K562 (cell line): ENCODE results near the gene ILF2. TPM values are rescaled to one million over a fixed set of nuclear protein-coding genes. Genes with fewer than 3 reads are reported as not detected.

Experiments
- ATAC-seq: fragments of 200-7000 bp; cut with Tn5 transposase; 3 replicates; pipeline ENCODE4 v1.9.1; 2020; ENCODE audit warnings: moderate library complexity
- BruUV-seq: library from RNA; stranded (reverse); fragments of 400-500 nt; replicated peaks from 2 replicates; lab custom pipeline; 2021; lab: Mats Ljungman, UMichigan
- CTCF ChIA-PET: fragments of 300-600 bp; formaldehyde crosslinking; extraction: SDS; loops from one replicate; lab custom pipeline; 2021; ENCODE audit warnings: low intra/inter-chr PET ratio; lab: Yijun Ruan, JAX
- POLR2A ChIA-PET: fragments of 300-600, 350-650 bp; sonication (Branson Sonifier 250); formaldehyde crosslinking; extraction: SDS; loops from one replicate; lab custom pipeline; 2021; ENCODE audit warnings: antibody characterized with exemption, inconsistent platforms; lab: Yijun Ruan, JAX
- DNase-seq, 4 experiments: peaks; one replicate each; pipeline versions ENCODE4 v3.0.0 to v3.0.0-alpha.2; 2011 to 2018; ENCODE audit warnings: low spot score in 3 of 4, mixed read lengths in 3 of 4; ENCODE audit errors: extremely low read depth in 1 of 4
- FAIRE-seq: peaks from 2 replicates; lab custom pipeline; 2011; peaks lifted over from hg19 to GRCh38; lab: Jason Lieb, UNC
- H2AFZ ChIP-seq: 2 replicates; pipeline ENCODE4 v1.6.0; 2011; ENCODE audit warnings: low read depth, low read length, control low read depth, inconsistent platforms
- H3K27ac ChIP-seq: fragments of 200-600 bp; 3 replicates; pipeline ENCODE4 v1.8.0; 2011; ENCODE audit warnings: low read depth, mild to moderate bottlenecking, control low read depth, inconsistent platforms, low read length, moderate library complexity, mixed read lengths; ENCODE audit errors: extremely low read depth
- H3K27me3 ChIP-seq, 2 experiments: fragments of 300-600 bp in 1 of 2; 2 replicates in 1 of 2; 3 replicates in 1 of 2; pipeline versions ENCODE4 v1.6.0 to v1.8.0; 2011; ENCODE audit warnings: inconsistent platforms in 2 of 2, low read length in 2 of 2, mild to moderate bottlenecking in 1 of 2, mixed read lengths in 1 of 2, moderate library complexity in 1 of 2; ENCODE audit not compliant: control insufficient read depth in 2 of 2, insufficient read depth in 2 of 2
- H3K36me3 ChIP-seq: fragments of 300-600 bp; 3 replicates; pipeline ENCODE4 v1.8.0; 2011; ENCODE audit warnings: mild to moderate bottlenecking, low read length, inconsistent platforms; ENCODE audit not compliant: control insufficient read depth, insufficient read depth
- H3K4me1 ChIP-seq, 2 experiments: fragments of 200-600 bp in 1 of 2; replicated peaks in 1 of 2; 2 replicates in 1 of 2; 3 replicates in 1 of 2; pipeline versions ENCODE4 v1.5.1 to v1.8.0; 2011; ENCODE audit warnings: inconsistent platforms in 2 of 2, low read length in 2 of 2, mild to moderate bottlenecking in 1 of 2, mixed read lengths in 1 of 2, moderate library complexity in 1 of 2; ENCODE audit not compliant: control insufficient read depth in 2 of 2, insufficient read depth in 2 of 2
- H3K4me2 ChIP-seq: 2 replicates; pipeline ENCODE4 v1.6.1; 2011; ENCODE audit warnings: low read length, control low read depth, inconsistent platforms, mixed read lengths; ENCODE audit not compliant: insufficient read depth
- H3K4me3 ChIP-seq: fragments of 200-600 bp; sonication (generic), shearing (Covaris generic); 2 replicates; pipeline ENCODE4 v1.5.1; 2016; ENCODE audit warnings: control low read depth, inconsistent platforms
- H3K79me2 ChIP-seq: fragments of 200-600 bp; 3 replicates; pipeline ENCODE4 v1.8.0; 2011; ENCODE audit warnings: low read length, inconsistent platforms; ENCODE audit not compliant: control insufficient read depth, insufficient read depth
- H3K9ac ChIP-seq, 2 experiments: 2 replicates each; pipeline versions ENCODE4 v1.6.0 to v1.6.1; 2011; ENCODE audit warnings: low read depth in 2 of 2, low read length in 2 of 2, control low read depth in 1 of 2, inconsistent platforms in 1 of 2, mild to moderate bottlenecking in 1 of 2, mixed read lengths in 1 of 2; ENCODE audit not compliant: insufficient read depth in 1 of 2
- H3K9me1 ChIP-seq: one replicate; pipeline ENCODE4 v1.6.0; 2011; ENCODE audit warnings: inconsistent platforms, mild to moderate bottlenecking, low read length, moderate library complexity; ENCODE audit not compliant: control insufficient read depth, insufficient read depth
- H3K9me3 ChIP-seq: replicated peaks from 2 replicates; pipeline ENCODE4 v1.5.1; 2011; ENCODE audit warnings: low read depth, low read length, inconsistent platforms; ENCODE audit not compliant: control insufficient read depth, insufficient read depth
- H4K20me1 ChIP-seq: replicated peaks from 2 replicates; pipeline ENCODE4 v1.6.1; 2011; ENCODE audit warnings: low read length, inconsistent platforms, mixed read lengths; ENCODE audit not compliant: control insufficient read depth, insufficient read depth
- BRD9 ChIP-seq: fragments of 450-650 bp; IDR thresholded peaks from 2 replicates; pipeline ENCODE4 v1.6.1; 2018; ENCODE audit warnings: low read depth; ENCODE audit not compliant: partially characterized antibody
- GTF2F1 ChIP-seq: IDR thresholded peaks from 2 replicates; pipeline ENCODE4 v1.6.1; 2011; ENCODE audit warnings: low read depth, low read length, improper control_type of control experiment
- NCOA4 ChIP-seq: fragments of 450-650 bp; IDR thresholded peaks from 2 replicates; pipeline ENCODE4 v1.6.1; 2018; ENCODE audit warnings: mild to moderate bottlenecking; ENCODE audit not compliant: partially characterized antibody
- NFYB ChIP-seq: IDR thresholded peaks from 2 replicates; pipeline ENCODE4 v1.6.1; 2011; ENCODE audit warnings: mild to moderate bottlenecking, moderate library complexity; ENCODE audit not compliant: insufficient read length; ENCODE audit errors: extremely low read depth
- NR2C2 ChIP-seq, 2 experiments: fragments of 200-800 bp in 1 of 2; sonication (Bioruptor generic) in 1 of 2; sonication (generic) in 1 of 2; formaldehyde crosslinking in 1 of 2; IDR thresholded peaks; 2 replicates each; pipeline versions ENCODE4 v1.6.1 to v1.8.0; 2016 to 2022; ENCODE audit warnings: mild to moderate bottlenecking in 1 of 2, missing compliant biosample characterization in 1 of 2, missing genetic modification characterization in 1 of 2, missing genetic modification reagents in 1 of 2
- NR3C1 ChIP-seq: sonication (generic); formaldehyde crosslinking; IDR thresholded peaks from 2 replicates; pipeline ENCODE4 v1.8.1; 2022; ENCODE audit warnings: missing genetic modification reagents
- SPI1 ChIP-seq: IDR thresholded peaks from 2 replicates; pipeline ENCODE4 v1.6.1; 2011; ENCODE audit warnings: low read depth, low read length, control low read depth, borderline replicate concordance
- ZNF124 ChIP-seq: sonication (generic); formaldehyde crosslinking; IDR thresholded peaks from 2 replicates; pipeline ENCODE4 v1.8.1; 2022; ENCODE audit warnings: missing genetic modification reagents
- ZNF589 ChIP-seq: fragments of 200-800 bp; sonication (Bioruptor generic); IDR thresholded peaks from 2 replicates; pipeline ENCODE4 v1.6.1; 2016; ENCODE audit warnings: low read depth, missing genetic modification characterization, missing compliant biosample characterization
- ZNF668 ChIP-seq: fragments of 250-450 bp; sonication (Bioruptor Pico); IDR thresholded peaks from 2 replicates; pipeline ENCODE4 v1.8.0; 2022; ENCODE audit warnings: mild to moderate bottlenecking, inconsistent platforms
- WGBS: fragments of 100-300 bp; shearing (Covaris generic); methylation state at CpG from one replicate; pipeline ENCODE4 v1.1.6; 2016; ENCODE audit warnings: low coverage, mixed read lengths; ENCODE audit not compliant: insufficient coverage; ENCODE audit errors: missing lambda C conversion rate; 5-methylcytosine and 5-hydroxymethylcytosine counted together
- in situ Hi-C: fragments of 300-500 bp; cut with MboI; formaldehyde crosslinking; loops from 4 replicates; pipeline ENCODE4 v1.15.0; 2018; ENCODE audit warnings: inconsistent platforms, mixed read lengths
- intact Hi-C: fragments of 100-400 bp; cut with micrococcal nuclease; formaldehyde crosslinking; loops from 2 replicates; pipeline ENCODE4 v1.14.2; 2022
- polyA plus RNA-seq, 8 experiments: library from polyadenylated mRNA; depleted of rRNA in 4 of 8; stranded (reverse) in 5 of 8; unstranded in 3 of 8; fragments of >200 nt; fragmentation: Nextera tagmentation in 2 of 8; fragmentation: Illumina TruSeq in 1 of 8; extraction: Ambion mirVana in 2 of 8; extraction: Trizol in 1 of 8; gene quantifications; 2 replicates each; pipeline versions ENCODE4 v1.2.1 to v1.2.3, GENCODE V29; 2011 to 2014; ENCODE audit warnings: inconsistent platforms in 1 of 8, missing spikeins in 1 of 8
- total RNA-seq, 7 experiments: library from RNA; depleted of rRNA in 6 of 7; stranded (reverse); fragments of >200 nt in 6 of 7; fragmentation: Illumina TruSeq in 2 of 7; extraction: Trizol in 2 of 7; gene quantifications; 2 replicates each; pipeline versions ENCODE4 v1.2.1 to v1.2.3, GENCODE V29; 2011 to 2021; ENCODE audit warnings: low replicate concordance in 1 of 7
- TF ChIP-seq, protein P1 (sequence below): fragments of 450-650 bp; IDR thresholded peaks from 2 replicates; pipeline ENCODE4 v1.6.1; 2016; ENCODE audit warnings: mild to moderate bottlenecking
- TF ChIP-seq, protein P2 (sequence below), 2 experiments: IDR thresholded peaks; 2 replicates each; pipeline ENCODE4 v1.6.1; 2012; ENCODE audit warnings: improper control_type of control experiment in 2 of 2, low read depth in 2 of 2, low read length in 2 of 2, borderline replicate concordance in 1 of 2
- TF ChIP-seq, protein P3 (sequence below): sonication (generic); formaldehyde crosslinking; IDR thresholded peaks from 2 replicates; pipeline ENCODE4 v1.8.1; 2023; ENCODE audit warnings: mild to moderate bottlenecking, missing genetic modification reagents

Gene ILF2
- total and polyA plus RNA-seq, 9 of the 15 experiments (the other 6 are each of a cell fraction or from before 2014, with no cell fraction given), result 282 to 726 (median 474) TPM

DNA sequence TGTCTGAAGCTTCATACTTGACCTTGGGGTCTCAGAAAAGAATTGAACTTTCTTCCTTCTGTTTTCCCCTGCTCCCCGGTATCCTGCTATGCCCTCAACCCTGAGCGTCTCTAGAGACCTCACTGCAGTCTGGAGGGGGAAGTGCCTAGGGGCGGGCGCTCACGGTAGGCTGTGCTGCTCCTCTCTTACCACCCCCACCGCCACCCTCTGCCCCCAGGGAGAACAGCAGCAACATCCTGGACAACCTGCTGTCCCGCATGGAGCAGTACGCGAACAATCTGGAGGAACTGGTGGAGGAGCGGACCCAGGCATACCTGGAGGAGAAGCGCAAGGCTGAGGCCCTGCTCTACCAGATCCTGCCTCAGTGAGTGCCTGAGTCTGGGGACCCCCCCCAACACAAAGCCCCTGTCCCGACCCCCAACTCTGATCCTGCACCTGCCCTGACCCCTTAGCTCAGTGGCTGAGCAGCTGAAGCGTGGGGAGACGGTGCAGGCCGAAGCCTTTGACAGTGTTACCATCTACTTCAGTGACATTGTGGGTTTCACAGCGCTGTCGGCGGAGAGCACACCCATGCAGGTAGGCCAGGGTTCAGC is 18.0 kb upstream of the ILF2 start:
- no peak for TF ChIP-seq ZNF589 (CRISPR knock-in tag)
- TF ChIP-seq NR2C2 (CRISPR knock-in tag; IDR thresholded peaks at IDR 0.05), result no peak
- no peak for TF ChIP-seq NR2C2 (tag; IDR thresholded peaks at IDR 0.05)
- TF ChIP-seq SPI1, result no peak
- TF ChIP-seq, protein P1, sequence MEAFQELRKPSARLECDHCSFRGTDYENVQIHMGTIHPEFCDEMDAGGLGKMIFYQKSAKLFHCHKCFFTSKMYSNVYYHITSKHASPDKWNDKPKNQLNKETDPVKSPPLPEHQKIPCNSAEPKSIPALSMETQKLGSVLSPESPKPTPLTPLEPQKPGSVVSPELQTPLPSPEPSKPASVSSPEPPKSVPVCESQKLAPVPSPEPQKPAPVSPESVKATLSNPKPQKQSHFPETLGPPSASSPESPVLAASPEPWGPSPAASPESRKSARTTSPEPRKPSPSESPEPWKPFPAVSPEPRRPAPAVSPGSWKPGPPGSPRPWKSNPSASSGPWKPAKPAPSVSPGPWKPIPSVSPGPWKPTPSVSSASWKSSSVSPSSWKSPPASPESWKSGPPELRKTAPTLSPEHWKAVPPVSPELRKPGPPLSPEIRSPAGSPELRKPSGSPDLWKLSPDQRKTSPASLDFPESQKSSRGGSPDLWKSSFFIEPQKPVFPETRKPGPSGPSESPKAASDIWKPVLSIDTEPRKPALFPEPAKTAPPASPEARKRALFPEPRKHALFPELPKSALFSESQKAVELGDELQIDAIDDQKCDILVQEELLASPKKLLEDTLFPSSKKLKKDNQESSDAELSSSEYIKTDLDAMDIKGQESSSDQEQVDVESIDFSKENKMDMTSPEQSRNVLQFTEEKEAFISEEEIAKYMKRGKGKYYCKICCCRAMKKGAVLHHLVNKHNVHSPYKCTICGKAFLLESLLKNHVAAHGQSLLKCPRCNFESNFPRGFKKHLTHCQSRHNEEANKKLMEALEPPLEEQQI, result no peak
- TF ChIP-seq BRD9, result no peak
- TF ChIP-seq, protein P2, sequence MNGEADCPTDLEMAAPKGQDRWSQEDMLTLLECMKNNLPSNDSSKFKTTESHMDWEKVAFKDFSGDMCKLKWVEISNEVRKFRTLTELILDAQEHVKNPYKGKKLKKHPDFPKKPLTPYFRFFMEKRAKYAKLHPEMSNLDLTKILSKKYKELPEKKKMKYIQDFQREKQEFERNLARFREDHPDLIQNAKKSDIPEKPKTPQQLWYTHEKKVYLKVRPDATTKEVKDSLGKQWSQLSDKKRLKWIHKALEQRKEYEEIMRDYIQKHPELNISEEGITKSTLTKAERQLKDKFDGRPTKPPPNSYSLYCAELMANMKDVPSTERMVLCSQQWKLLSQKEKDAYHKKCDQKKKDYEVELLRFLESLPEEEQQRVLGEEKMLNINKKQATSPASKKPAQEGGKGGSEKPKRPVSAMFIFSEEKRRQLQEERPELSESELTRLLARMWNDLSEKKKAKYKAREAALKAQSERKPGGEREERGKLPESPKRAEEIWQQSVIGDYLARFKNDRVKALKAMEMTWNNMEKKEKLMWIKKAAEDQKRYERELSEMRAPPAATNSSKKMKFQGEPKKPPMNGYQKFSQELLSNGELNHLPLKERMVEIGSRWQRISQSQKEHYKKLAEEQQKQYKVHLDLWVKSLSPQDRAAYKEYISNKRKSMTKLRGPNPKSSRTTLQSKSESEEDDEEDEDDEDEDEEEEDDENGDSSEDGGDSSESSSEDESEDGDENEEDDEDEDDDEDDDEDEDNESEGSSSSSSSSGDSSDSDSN (IDR thresholded peaks at IDR 0.05; ENCODE audit: borderline replicate concordance in 1 of 2, low read depth in 2 of 2, low read length in 2 of 2), result no peak
- TF ChIP-seq ZNF668, result no peak
- no peak for TF ChIP-seq NCOA4
- TF ChIP-seq NR3C1 (CRISPR knock-in tag), result no peak
- TF ChIP-seq, protein P3, sequence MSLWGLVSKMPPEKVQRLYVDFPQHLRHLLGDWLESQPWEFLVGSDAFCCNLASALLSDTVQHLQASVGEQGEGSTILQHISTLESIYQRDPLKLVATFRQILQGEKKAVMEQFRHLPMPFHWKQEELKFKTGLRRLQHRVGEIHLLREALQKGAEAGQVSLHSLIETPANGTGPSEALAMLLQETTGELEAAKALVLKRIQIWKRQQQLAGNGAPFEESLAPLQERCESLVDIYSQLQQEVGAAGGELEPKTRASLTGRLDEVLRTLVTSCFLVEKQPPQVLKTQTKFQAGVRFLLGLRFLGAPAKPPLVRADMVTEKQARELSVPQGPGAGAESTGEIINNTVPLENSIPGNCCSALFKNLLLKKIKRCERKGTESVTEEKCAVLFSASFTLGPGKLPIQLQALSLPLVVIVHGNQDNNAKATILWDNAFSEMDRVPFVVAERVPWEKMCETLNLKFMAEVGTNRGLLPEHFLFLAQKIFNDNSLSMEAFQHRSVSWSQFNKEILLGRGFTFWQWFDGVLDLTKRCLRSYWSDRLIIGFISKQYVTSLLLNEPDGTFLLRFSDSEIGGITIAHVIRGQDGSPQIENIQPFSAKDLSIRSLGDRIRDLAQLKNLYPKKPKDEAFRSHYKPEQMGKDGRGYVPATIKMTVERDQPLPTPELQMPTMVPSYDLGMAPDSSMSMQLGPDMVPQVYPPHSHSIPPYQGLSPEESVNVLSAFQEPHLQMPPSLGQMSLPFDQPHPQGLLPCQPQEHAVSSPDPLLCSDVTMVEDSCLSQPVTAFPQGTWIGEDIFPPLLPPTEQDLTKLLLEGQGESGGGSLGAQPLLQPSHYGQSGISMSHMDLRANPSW, result no peak
- no peak for TF ChIP-seq ZNF124 (CRISPR knock-in tag)
- no peak for TF ChIP-seq NFYB
- no peak for TF ChIP-seq GTF2F1
- WGBS, result 66% methylated on average over 15 of the region's 18 CpGs
- Histone ChIP-seq H3K4me3 (no peak overlapping the region), H3K27ac (no peak overlapping the region), H3K9ac (0 out of 4 replicates have a peak overlapping the region, but pooled peaks of 1 of the 2 experiments have one; percentile 51), H3K9me3 (no peaks in the 10 kb centered on the region), H4K20me1 (no peaks in the 10 kb centered on the region), H3K4me2 (no peak overlapping the region), H3K79me2 (no peaks in the 10 kb centered on the region), H3K27me3 (peaks cover 0 to 6% of the 10 kb centered on the region in 2 experiments; a peak in 1 of 5 replicates), H3K36me3 (no peaks in the 10 kb centered on the region), H2AFZ (peak overlapping the region; percentile 58; the same call in 1 of the 2 replicates), H3K4me1 (peaks cover 3 to 23% of the 10 kb centered on the region in 2 experiments; a peak in 4 of 5 replicates), H3K9me1 (peaks cover 3% of the 10 kb centered on the region)
- FAIRE-seq (no peak), ATAC-seq (no peak), DNase-seq (no peak)
- POLR2A ChIA-PET, result interaction anchor here (1.1 kb wide), 1 partner anchor 139 kb away, joined by 4 read pairs; no protein-coding TSS in a partner anchor
- in situ Hi-C loops, result no loop called here
- no TSS peak for BruUV-seq
- CTCF ChIA-PET, result no interaction called here
- intact Hi-C loops, result no loop called here
